PC-9 (cell line): ENCODE results near the gene USP1.

Experiments used
- EZH2 ChIP-seq: fragments of 200-600 bp; sonication (generic); IDR thresholded peaks from 2 replicates; pipeline ENCODE4 v1.8.0; 2017; ENCODE audit warnings: antibody characterized with exemption, low read depth
- TF ChIP-seq, protein P1 (sequence below): fragments of 200-600 bp; sonication (generic); conservative IDR thresholded peaks from 2 replicates; pipeline ENCODE4 v1.6.1; 2017; ENCODE audit warnings: mixed run types, antibody characterized with exemption, mild to moderate bottlenecking, moderate library complexity

DNA sequence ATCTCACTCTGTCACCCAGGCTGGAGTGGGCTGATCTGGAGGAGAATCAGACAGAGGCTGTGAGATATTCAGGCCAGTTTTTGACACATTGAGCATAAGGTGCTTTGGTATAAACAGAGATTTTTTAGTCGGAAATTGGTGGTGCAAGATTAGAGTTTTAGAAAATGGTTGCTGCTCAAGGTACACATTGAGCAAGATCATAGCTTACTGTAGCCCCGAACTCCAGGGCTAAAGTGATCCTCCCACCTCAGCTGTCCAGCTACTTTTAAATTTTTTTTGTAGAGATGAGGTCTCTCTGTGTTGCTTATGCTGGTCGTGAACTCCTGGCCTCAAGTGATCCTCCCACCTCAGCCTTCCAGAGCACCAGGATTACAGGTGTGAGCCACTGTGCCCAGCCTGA lies 43.9 kb upstream of the USP1 start:
- TF ChIP-seq, protein P1, sequence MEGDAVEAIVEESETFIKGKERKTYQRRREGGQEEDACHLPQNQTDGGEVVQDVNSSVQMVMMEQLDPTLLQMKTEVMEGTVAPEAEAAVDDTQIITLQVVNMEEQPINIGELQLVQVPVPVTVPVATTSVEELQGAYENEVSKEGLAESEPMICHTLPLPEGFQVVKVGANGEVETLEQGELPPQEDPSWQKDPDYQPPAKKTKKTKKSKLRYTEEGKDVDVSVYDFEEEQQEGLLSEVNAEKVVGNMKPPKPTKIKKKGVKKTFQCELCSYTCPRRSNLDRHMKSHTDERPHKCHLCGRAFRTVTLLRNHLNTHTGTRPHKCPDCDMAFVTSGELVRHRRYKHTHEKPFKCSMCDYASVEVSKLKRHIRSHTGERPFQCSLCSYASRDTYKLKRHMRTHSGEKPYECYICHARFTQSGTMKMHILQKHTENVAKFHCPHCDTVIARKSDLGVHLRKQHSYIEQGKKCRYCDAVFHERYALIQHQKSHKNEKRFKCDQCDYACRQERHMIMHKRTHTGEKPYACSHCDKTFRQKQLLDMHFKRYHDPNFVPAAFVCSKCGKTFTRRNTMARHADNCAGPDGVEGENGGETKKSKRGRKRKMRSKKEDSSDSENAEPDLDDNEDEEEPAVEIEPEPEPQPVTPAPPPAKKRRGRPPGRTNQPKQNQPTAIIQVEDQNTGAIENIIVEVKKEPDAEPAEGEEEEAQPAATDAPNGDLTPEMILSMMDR: no peak
- no peak for TF ChIP-seq EZH2
